B cell (primary cell): ENCODE data around the gene STX12. TPM values are rescaled to one million over a fixed set of nuclear protein-coding genes. Genes with fewer than 3 reads are reported as not detected.

Source experiments
- ATAC-seq: fragments of 200-7000 bp; cut with Tn5 transposase; one replicate; pipeline ENCODE4 v1.10.0; 2021; ENCODE audit warnings: low read depth, mild to moderate bottlenecking, moderate number of reproducible peaks, moderate library complexity
- CTCF ChIA-PET: fragments of 350-600 bp; sonication (Branson Sonifier 250); formaldehyde crosslinking; loops from one replicate; lab custom pipeline; 2021; ENCODE audit warnings: antibody characterized with exemption, inconsistent platforms; lab: Charles Lee
- POLR2A ChIA-PET: fragments of 350-600 bp; sonication (Branson Sonifier 250); formaldehyde crosslinking; loops from one replicate; lab custom pipeline; 2021; ENCODE audit warnings: antibody characterized with exemption; lab: Charles Lee
- DNase-seq: peaks from one replicate; pipeline ENCODE4 v3.0.0; 2013
- H2AFZ ChIP-seq: 2 replicates; pipeline ENCODE4 v1.6.1; 2012; ENCODE audit warnings: mild to moderate bottlenecking, low read depth, low read length; ENCODE audit not compliant: insufficient read depth, poor library complexity, severe bottlenecking
- H3K27ac ChIP-seq, 2 donors: 1 replicate in 1 of 2; 2 replicates in 1 of 2; pipeline ENCODE4 v1.5.1; 2012 to 2013; ENCODE audit warnings: low read length in 2 of 2, mild to moderate bottlenecking in 2 of 2, moderate library complexity in 1 of 2
- H3K27me3 ChIP-seq, 4 experiments: fragments of 200-600 bp in 1 of 4; sonication (generic) in 1 of 4; replicated peaks in 1 of 4; 1 replicate in 2 of 4; 2 replicates in 2 of 4; pipeline versions ENCODE4 v1.6.1 to v1.7.0; 2013 to 2016; ENCODE audit warnings: low read length in 3 of 4, mild to moderate bottlenecking in 2 of 4, mixed read lengths in 1 of 4, moderate library complexity in 1 of 4; ENCODE audit not compliant: insufficient read depth in 4 of 4, control insufficient read depth in 3 of 4; ENCODE audit errors: control extremely low read depth in 1 of 4
- H3K36me3 ChIP-seq, 2 experiments: replicated peaks in 1 of 2; 1 replicate in 1 of 2; 2 replicates in 1 of 2; pipeline versions ENCODE4 v1.6.1 to v1.7.1; 2013; ENCODE audit warnings: low read length in 1 of 2; ENCODE audit not compliant: insufficient read depth in 2 of 2, control insufficient read depth in 1 of 2; ENCODE audit errors: control extremely low read depth in 1 of 2, extremely low read depth in 1 of 2
- H3K4me1 ChIP-seq, 2 donors: fragments of 200-600 bp in 1 of 2; sonication (generic) in 1 of 2; 1 replicate in 1 of 2; 2 replicates in 1 of 2; pipeline versions ENCODE4 v1.5.1 to v1.6.1; 2013 to 2017; ENCODE audit warnings: low read length in 2 of 2; ENCODE audit not compliant: control insufficient read depth in 2 of 2, insufficient read depth in 2 of 2
- H3K4me2 ChIP-seq: replicated peaks from 2 replicates; pipeline ENCODE3; 2012; ENCODE audit warnings: mild to moderate bottlenecking, low read depth, low read length; ENCODE audit not compliant: poor library complexity, severe bottlenecking
- H3K4me3 ChIP-seq, 5 experiments: fragments of 200-600 bp in 1 of 5; sonication (generic) in 1 of 5; 1 replicate in 3 of 5; 2 replicates in 2 of 5; pipeline versions ENCODE4 v1.5.1 to v1.7.0; 2011 to 2016; ENCODE audit warnings: low read length in 4 of 5, mild to moderate bottlenecking in 4 of 5, low read depth in 2 of 5, control low read depth in 1 of 5, moderate library complexity in 1 of 5; ENCODE audit not compliant: insufficient read depth in 1 of 5; ENCODE audit errors: control extremely low read depth in 1 of 5, extremely low read depth in 1 of 5
- H3K79me2 ChIP-seq: fragments of 200-600 bp; sonication (generic); one replicate; pipeline ENCODE4 v1.6.0; 2016; ENCODE audit warnings: low read length; ENCODE audit not compliant: control insufficient read depth, insufficient read depth
- H3K9ac ChIP-seq: fragments of 200-600 bp; sonication (generic); 2 replicates; pipeline ENCODE4 v1.6.1; 2017; ENCODE audit warnings: mild to moderate bottlenecking, low read length, moderate library complexity
- H3K9me3 ChIP-seq, 3 donors: one replicate each; pipeline versions ENCODE4 v1.6.1 to v1.7.1; 2013; ENCODE audit warnings: low read length in 2 of 3; ENCODE audit not compliant: control insufficient read depth in 2 of 3, insufficient read depth in 1 of 3; ENCODE audit errors: control extremely low read depth in 1 of 3
- H4K20me1 ChIP-seq: 2 replicates; pipeline ENCODE4 v1.6.0; 2012; ENCODE audit warnings: mild to moderate bottlenecking, low read length; ENCODE audit not compliant: insufficient read depth, control insufficient read depth, poor library complexity, severe bottlenecking
- H3K27ac Mint-ChIP-seq: one replicate; pipeline ENCODE4 v1.8.0; 2021; ENCODE audit warnings: mixed read lengths
- H3K27me3 Mint-ChIP-seq: one replicate; pipeline ENCODE4 v1.8.0; 2021; ENCODE audit warnings: mixed read lengths
- H3K4me1 Mint-ChIP-seq: one replicate; pipeline ENCODE4 v1.8.0; 2021; ENCODE audit warnings: mixed read lengths
- H3K4me3 Mint-ChIP-seq: one replicate; pipeline ENCODE4 v1.8.0; 2021; ENCODE audit warnings: mixed read lengths
- H3K9me3 Mint-ChIP-seq: one replicate; pipeline ENCODE4 v1.8.0; 2022; ENCODE audit warnings: mixed read lengths; ENCODE audit not compliant: insufficient read depth
- CTCF ChIP-seq: fragments of 200-600 bp; IDR thresholded peaks from one replicate; pipeline ENCODE4 v1.8.0; 2022; ENCODE audit warnings: antibody characterized with exemption, mild to moderate bottlenecking
- EZH2 ChIP-seq: IDR thresholded peaks from 2 replicates; pipeline ENCODE4 v1.6.1; 2012; ENCODE audit warnings: borderline replicate concordance, low read depth, mild to moderate bottlenecking, moderate library complexity, low read length; ENCODE audit not compliant: insufficient read depth, poor library complexity, severe bottlenecking
- WGBS: methylation state at CpG from one replicate; pipeline ENCODE4 v1.1.5; 2013; ENCODE audit warnings: missing lambda C conversion rate; ENCODE audit not compliant: insufficient coverage; 5-methylcytosine and 5-hydroxymethylcytosine counted together
- intact Hi-C: fragments of 100-400 bp; cut with micrococcal nuclease; formaldehyde crosslinking; loops from one replicate; pipeline ENCODE4 v1.10.0; 2022
- polyA plus RNA-seq: library from polyadenylated mRNA; depleted of rRNA; stranded (reverse); fragments of >200 nt; gene quantifications from 2 replicates; pipeline ENCODE4 v1.2.3, GENCODE V29; 2012
- total RNA-seq, 2 donors: library from RNA; stranded (reverse); fragments of 120-200 nt in 1 of 2; gene quantifications; 1 replicate in 1 of 2; 2 replicates in 1 of 2; pipeline versions ENCODE4 v1.2.3 to v1.2.4, GENCODE V29; 2013 to 2022

Gene STX12
- total and polyA plus RNA-seq, 2 donors (not counting 1 experiment from before 2014, with no cell fraction given), result 20.5 to 36.4 TPM

GRCh38 chr1:27784700-27785099 is 11.7 kb downstream of the STX12 start:
- no peaks in the 10 kb centered on the region for H3K9me3 Mint-ChIP-seq
- ChIA-PET POLR2A (no interaction called here), CTCF (interaction anchor here (0.5 to 1.0 kb wide), 3 partner anchors 14 to 1298 kb away, joined by 3 read pairs; no protein-coding TSS in a partner anchor)
- H3K27me3 Mint-ChIP-seq, result no peaks in the 10 kb centered on the region
- DNase-seq (no peak), ATAC-seq (no peak)
- no peak for TF ChIP-seq EZH2
- no peak overlapping the region for H3K4me3 Mint-ChIP-seq
- H4K20me1 ChIP-seq, result peaks cover 35% of the 10 kb centered on the region
- no peak overlapping the region for H3K27ac Mint-ChIP-seq
- peaks cover 68% of the 10 kb centered on the region for H3K79me2 ChIP-seq
- H3K4me2 ChIP-seq, result no peak overlapping the region
- H3K9me3 ChIP-seq, result no peaks in the 10 kb centered on the region
- H3K9ac ChIP-seq, result no peak overlapping the region
- intact Hi-C loops, result no loop called here
- no peaks in the 10 kb centered on the region for H3K27me3 ChIP-seq
- 100% methylated on average over 1 of the region's 1 CpG for WGBS
- no peak overlapping the region for H3K27ac ChIP-seq
- no peaks in the 10 kb centered on the region for H3K4me1 ChIP-seq
- no peak overlapping the region for H2AFZ ChIP-seq
- H3K4me3 ChIP-seq, result no peak overlapping the region
- peaks cover 6 to 13% of the 10 kb centered on the region in 2 experiments for H3K36me3 ChIP-seq
- peaks cover 17% of the 10 kb centered on the region for H3K4me1 Mint-ChIP-seq

GRCh38 chr1:27785781-27786455 is 12.9 kb downstream of the STX12 start:
- Histone ChIP-seq H3K27me3 (no peaks in the 10 kb centered on the region), H3K27ac (no peak overlapping the region), H3K4me2 (no peak overlapping the region), H3K9ac (no peak overlapping the region), H3K79me2 (peaks cover 55% of the 10 kb centered on the region), H2AFZ (no peak overlapping the region), H3K4me1 (no peaks in the 10 kb centered on the region), H3K9me3 (no peaks in the 10 kb centered on the region), H4K20me1 (peaks cover 35% of the 10 kb centered on the region), H3K36me3 (peaks cover 10 to 22% of the 10 kb centered on the region in 2 experiments), H3K4me3 (no peak overlapping the region)
- ChIA-PET POLR2A (no interaction called here), CTCF (no interaction called here)
- DNase-seq (no peak), ATAC-seq (no peak)
- TF ChIP-seq CTCF, result no peak
- TF ChIP-seq EZH2, result no peak
- H3K4me3 Mint-ChIP-seq, result no peak overlapping the region
- H3K4me1 Mint-ChIP-seq, result peaks cover 17% of the 10 kb centered on the region
- H3K27ac Mint-ChIP-seq, result no peak overlapping the region
- intact Hi-C loops, result no loop called here
- H3K27me3 Mint-ChIP-seq, result no peaks in the 10 kb centered on the region
- no peaks in the 10 kb centered on the region for H3K9me3 Mint-ChIP-seq
